T-cell (primary cell): ENCODE results near the gene FOXA1. TPM values are rescaled to one million over a fixed set of nuclear protein-coding genes. Genes with fewer than 3 reads are reported as not detected.
A peak's percentile ranks its signal among the peaks of the same experiment; 100 is the strongest.

ENCODE experiments used
- ATAC-seq, 4 experiments: fragments of 200-7000 bp in 3 of 4; fragments of 150-1000 bp in 1 of 4; cut with Tn5 transposase; replicated peaks in 1 of 4; 1 replicate in 3 of 4; 2 replicates in 1 of 4; pipeline ENCODE4 v1.10.0; 2021; ENCODE audit warnings: moderate library complexity in 3 of 4, mild to moderate bottlenecking in 2 of 4, moderate number of reproducible peaks in 1 of 4
- CTCF ChIA-PET, 2 donors: fragments of 300-600 bp; sonication (Branson Sonifier 250); formaldehyde crosslinking; loops; one replicate each; lab custom pipeline; 2022; ENCODE audit warnings: antibody characterized with exemption in 2 of 2; lab: Charles Lee
- POLR2A ChIA-PET, 2 donors: fragments of 300-600 bp; sonication (Branson Sonifier 250); formaldehyde crosslinking; loops; one replicate each; lab custom pipeline; 2022; ENCODE audit warnings: antibody characterized with exemption in 2 of 2; lab: Charles Lee
- DNase-seq, 35 experiments: peaks; one replicate each; pipeline versions ENCODE4 v3.0.0 to v3.0.0-alpha.2; 2013 to 2023
- H3K27ac ChIP-seq: one replicate; pipeline ENCODE4 v1.5.1; 2013; ENCODE audit warnings: low read length
- H3K27me3 ChIP-seq, 2 experiments: replicated peaks in 1 of 2; 1 replicate in 1 of 2; 2 replicates in 1 of 2; pipeline versions ENCODE4 v1.6.1 to v1.7.0; 2013; ENCODE audit warnings: low read length in 1 of 2, mixed read lengths in 1 of 2; ENCODE audit not compliant: control insufficient read depth in 2 of 2, insufficient read depth in 2 of 2; ENCODE audit errors: extremely low read depth in 1 of 2
- H3K36me3 ChIP-seq, 2 donors: 1 replicate in 1 of 2; 2 replicates in 1 of 2; pipeline versions ENCODE4 v1.6.1 to v1.7.0; 2013; ENCODE audit warnings: low read length in 1 of 2; ENCODE audit not compliant: control insufficient read depth in 2 of 2, insufficient read depth in 1 of 2; ENCODE audit errors: extremely low read depth in 1 of 2
- H3K4me1 ChIP-seq, 2 experiments: 1 replicate in 1 of 2; 2 replicates in 1 of 2; pipeline versions ENCODE4 v1.6.1 to v1.7.0; 2013; ENCODE audit warnings: low read length in 2 of 2, mixed read lengths in 1 of 2; ENCODE audit not compliant: insufficient read depth in 2 of 2, control insufficient read depth in 1 of 2; ENCODE audit errors: extremely low read depth in 1 of 2
- H3K4me3 ChIP-seq, 2 donors: 1 replicate in 1 of 2; 2 replicates in 1 of 2; pipeline versions ENCODE4 v1.5.1 to v1.7.0; 2013; ENCODE audit warnings: mild to moderate bottlenecking in 2 of 2, low read length in 1 of 2, moderate library complexity in 1 of 2; ENCODE audit not compliant: control insufficient read depth in 1 of 2; ENCODE audit errors: extremely low read depth in 1 of 2
- H3K9me3 ChIP-seq: 2 replicates; pipeline ENCODE4 v1.7.0; 2013
- H3K27ac Mint-ChIP-seq, 2 donors: one replicate each; pipeline ENCODE4 v1.8.0; 2020 to 2021; ENCODE audit warnings: mild to moderate bottlenecking in 2 of 2, mixed read lengths in 2 of 2
- H3K27me3 Mint-ChIP-seq, 2 donors: one replicate each; pipeline ENCODE4 v1.8.0; 2021 to 2022; ENCODE audit warnings: mixed read lengths in 2 of 2
- H3K36me3 Mint-ChIP-seq: one replicate; pipeline ENCODE4 v1.8.0; 2021; ENCODE audit warnings: mixed read lengths
- H3K4me1 Mint-ChIP-seq, 3 donors: one replicate each; pipeline ENCODE4 v1.8.0; 2020 to 2022; ENCODE audit warnings: mixed read lengths in 3 of 3, mild to moderate bottlenecking in 1 of 3
- H3K4me3 Mint-ChIP-seq, 3 donors: one replicate each; pipeline ENCODE4 v1.8.0; 2020 to 2022; ENCODE audit warnings: mild to moderate bottlenecking in 3 of 3, mixed read lengths in 3 of 3, moderate library complexity in 3 of 3
- H3K9me3 Mint-ChIP-seq, 3 donors: one replicate each; pipeline ENCODE4 v1.8.0; 2020 to 2022; ENCODE audit warnings: mixed read lengths in 3 of 3
- WGBS: methylation state at CpG from one replicate; pipeline ENCODE4 v1.1.5; 2013; ENCODE audit warnings: missing lambda C conversion rate; ENCODE audit not compliant: insufficient coverage; 5-methylcytosine and 5-hydroxymethylcytosine counted together
- total RNA-seq, 35 experiments: library from RNA in 6 of 35; stranded (reverse) in 6 of 35; fragments of 120-200 nt in 1 of 35; gene quantifications; one replicate each; pipeline versions ENCODE4 v1.2.1 to v1.2.4 and lab custom pipeline; 2013 to 2026

Gene FOXA1
- total RNA-seq, 5 donors from 2014 or later (not counting 1 experiment from before 2014, with no cell fraction given): 0.23 to 0.67 (median 0.57) TPM; not detected in 1

DNA sequence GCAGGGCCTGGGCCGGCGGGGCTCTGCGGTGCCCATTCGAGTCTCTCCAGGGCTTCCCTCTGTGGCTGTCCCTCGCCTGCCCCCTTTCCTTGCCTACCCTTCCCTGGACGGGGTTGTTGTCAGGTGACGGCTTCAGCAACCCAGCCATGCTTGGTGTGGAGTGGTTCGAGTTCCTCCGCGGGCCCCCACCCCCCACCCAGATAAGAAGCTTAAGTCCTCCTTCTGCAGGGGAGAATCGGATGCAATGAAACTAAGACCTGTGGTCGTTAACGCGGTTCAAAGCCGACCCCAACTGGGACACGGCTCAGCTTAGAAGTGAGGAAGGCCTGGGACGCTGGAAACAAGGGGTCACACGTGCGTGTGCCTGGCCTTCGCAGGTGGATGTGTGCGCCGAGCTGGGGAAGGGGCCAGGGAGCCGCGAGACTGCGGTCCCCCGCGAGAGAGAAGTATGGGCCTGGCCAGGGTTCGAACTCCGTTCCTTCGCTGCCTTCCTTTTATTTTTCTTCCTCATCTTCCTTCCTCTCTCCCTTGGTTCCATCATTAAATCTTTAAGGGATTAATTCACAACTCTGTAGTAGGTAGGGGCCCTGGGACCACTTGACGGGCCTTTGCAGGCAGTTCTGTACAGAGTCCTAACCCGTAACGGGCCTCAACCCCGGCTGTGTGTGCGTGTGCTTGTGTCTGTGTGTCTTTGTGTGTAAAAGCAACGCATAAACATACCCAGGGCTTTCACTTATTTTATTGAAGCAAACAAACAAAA is 3.9 kb upstream of the FOXA1 start:
- H3K27ac Mint-ChIP-seq: no peak overlapping the region
- ChIA-PET POLR2A (no interaction called here), CTCF (no interaction called here)
- H3K9me3 ChIP-seq: no peaks in the 10 kb centered on the region
- peaks cover 30 to 86% of the 10 kb centered on the region in 2 experiments for H3K27me3 ChIP-seq
- H3K4me3 ChIP-seq: peak overlapping the region in 1 of 2 donors; percentile 56
- H3K4me1 ChIP-seq: peaks cover 0 to 36% of the 10 kb centered on the region in 2 experiments
- ATAC-seq (no peak), DNase-seq (no peak)
- H3K27me3 Mint-ChIP-seq: peaks cover 48 to 79% of the 10 kb centered on the region in 2 donors
- H3K4me1 Mint-ChIP-seq: peaks cover 12 to 35% (median 32%) of the 10 kb centered on the region in 3 donors
- no peaks in the 10 kb centered on the region for H3K36me3 Mint-ChIP-seq
- H3K27ac ChIP-seq: no peak overlapping the region
- WGBS: 5% methylated on average over 10 of the region's 36 CpGs
- no peaks in the 10 kb centered on the region for H3K9me3 Mint-ChIP-seq
- peak overlapping the region in 1 of 3 donors; percentile 53 for H3K4me3 Mint-ChIP-seq
- H3K36me3 ChIP-seq: no peaks in the 10 kb centered on the region

DNA sequence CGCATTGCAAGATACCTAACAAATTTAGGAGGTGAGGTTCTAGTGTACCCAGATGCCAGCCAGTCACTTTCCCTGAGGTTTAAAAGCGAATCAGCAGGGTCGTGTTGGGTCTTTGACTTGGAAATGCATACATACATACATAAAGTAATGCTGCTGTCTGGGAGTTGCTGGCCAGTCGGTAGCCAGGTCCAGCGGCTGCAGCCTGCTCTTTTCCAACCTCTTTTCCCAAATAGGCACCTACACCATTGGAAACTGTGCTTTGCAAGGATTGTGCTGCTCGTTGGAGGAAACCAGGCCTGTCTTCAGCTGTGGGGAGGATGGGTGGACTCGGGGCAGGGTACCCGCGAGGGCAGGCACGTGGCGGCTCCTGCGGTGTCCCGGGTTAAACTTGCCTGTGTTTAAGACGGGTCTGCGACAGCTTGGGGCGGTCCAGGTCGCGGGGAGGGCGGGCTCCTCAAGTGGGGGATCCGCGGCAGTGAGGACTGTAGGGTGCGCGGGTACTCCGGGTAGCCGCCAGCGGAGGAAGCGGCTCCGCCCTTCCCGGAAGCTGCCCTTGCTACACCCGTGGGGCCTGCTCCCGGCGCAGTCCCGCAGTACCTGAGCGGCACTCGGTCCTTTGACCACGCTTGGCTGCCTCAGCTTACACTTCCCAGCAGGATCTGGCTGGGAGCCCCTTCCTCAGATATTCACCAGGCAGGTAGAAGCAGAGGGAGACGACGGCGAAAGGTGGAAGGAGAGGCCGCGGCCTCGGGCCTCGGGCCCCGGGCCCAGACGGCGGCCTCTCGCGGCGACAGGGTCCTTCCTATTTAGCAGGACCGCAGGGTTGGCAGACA is 3.1 kb upstream of the FOXA1 start:
- no peaks in the 10 kb centered on the region for H3K36me3 Mint-ChIP-seq

DNA sequence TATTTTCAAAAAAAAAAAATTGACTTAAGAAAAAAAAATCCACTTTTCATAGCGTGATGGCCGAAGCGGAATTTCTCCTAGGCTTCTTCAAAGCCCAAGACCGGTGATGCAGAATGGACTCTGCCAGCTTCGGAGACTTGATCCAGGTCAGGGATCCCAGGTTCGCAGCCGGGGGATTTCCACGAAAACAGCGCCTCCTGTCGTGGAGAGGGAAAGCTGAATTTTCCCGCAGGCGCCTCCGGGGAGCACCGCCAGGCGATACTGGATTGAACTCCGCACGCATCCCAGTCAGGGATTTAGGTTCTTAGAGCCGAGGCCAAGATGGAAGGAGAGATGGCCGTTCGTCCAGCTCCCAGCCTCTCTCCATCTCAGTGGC is 2.5 kb upstream of the FOXA1 start:
- WGBS: 7% methylated on average over 9 of the region's 20 CpGs
- Mint-ChIP-seq H3K27ac (no peak overlapping the region), H3K27me3 (peaks cover 49 to 80% of the 10 kb centered on the region in 2 donors), H3K36me3 (no peaks in the 10 kb centered on the region), H3K4me1 (peaks cover 14 to 40% (median 34%) of the 10 kb centered on the region in 3 donors), H3K9me3 (no peaks in the 10 kb centered on the region), H3K4me3 (peak overlapping the region in 1 of 3 donors; percentile 45)
- no peak for DNase-seq
- Histone ChIP-seq H3K4me1 (peaks cover 0 to 36% of the 10 kb centered on the region in 2 experiments), H3K36me3 (no peaks in the 10 kb centered on the region), H3K27ac (no peak overlapping the region), H3K27me3 (peaks cover 27 to 78% of the 10 kb centered on the region in 2 experiments), H3K4me3 (peak overlapping the region in 1 of 2 donors; percentile 56), H3K9me3 (peaks cover 2% of the 10 kb centered on the region)
- ATAC-seq: no peak
- CTCF ChIA-PET: no interaction called here
- POLR2A ChIA-PET: no interaction called here

More for the DNA sequence above, 3.1 kb upstream of the FOXA1 start:
- H3K27me3 ChIP-seq: peaks cover 29 to 78% of the 10 kb centered on the region in 2 experiments
- WGBS: 14% methylated on average over 45 of the region's 50 CpGs
- peak overlapping the region in 1 of 2 donors; percentile 56 for H3K4me3 ChIP-seq
- POLR2A ChIA-PET: no interaction called here
- peaks cover 14 to 36% (median 34%) of the 10 kb centered on the region in 3 donors for H3K4me1 Mint-ChIP-seq
- DNase-seq (no peak), ATAC-seq (no peak)
- no peak overlapping the region for H3K27ac Mint-ChIP-seq
- peak overlapping the region in 2 of 3 donors; percentile 21 to 45 for H3K4me3 Mint-ChIP-seq
- H3K9me3 Mint-ChIP-seq: no peaks in the 10 kb centered on the region
- no peaks in the 10 kb centered on the region for H3K36me3 ChIP-seq
- peaks cover 2% of the 10 kb centered on the region for H3K9me3 ChIP-seq
- no peak overlapping the region for H3K27ac ChIP-seq
- CTCF ChIA-PET: no interaction called here
- H3K27me3 Mint-ChIP-seq: peaks cover 48 to 80% of the 10 kb centered on the region in 2 donors
- H3K4me1 ChIP-seq: peaks cover 0 to 36% of the 10 kb centered on the region in 2 experiments

DNA sequence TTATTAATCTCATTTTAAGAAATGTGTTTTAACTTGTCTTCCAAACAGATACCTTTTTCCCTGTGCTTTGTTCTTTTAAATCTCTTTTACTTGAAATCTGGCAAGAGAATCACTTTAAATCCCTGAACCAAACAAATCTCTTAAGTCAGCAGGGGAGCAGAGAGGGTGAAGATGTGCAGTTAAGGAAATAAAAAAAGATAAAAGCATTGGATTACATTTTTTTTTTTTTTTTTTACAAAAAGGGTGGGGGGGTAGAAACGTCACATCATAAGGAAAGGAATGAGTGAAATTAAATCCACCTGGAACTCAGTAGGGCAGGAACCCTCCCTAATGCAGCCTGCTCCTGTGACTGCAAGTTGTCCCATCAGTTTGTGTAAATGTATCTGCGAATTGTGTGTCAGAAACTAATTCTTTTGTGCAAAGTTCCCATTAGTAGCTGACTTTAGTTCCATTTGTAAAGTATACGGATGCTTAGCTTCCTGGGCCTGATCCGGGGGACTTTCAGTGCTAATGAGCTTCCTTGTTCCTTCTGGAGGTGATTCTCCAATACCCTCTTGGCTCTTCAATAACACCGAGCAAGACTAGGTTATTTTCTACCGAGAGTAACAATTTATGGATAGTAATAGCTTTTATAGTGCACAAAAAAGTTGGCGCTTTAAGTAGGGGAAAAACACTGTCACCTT is 1.9 kb upstream of the FOXA1 start:
- H3K27ac Mint-ChIP-seq: no peak overlapping the region
- no peaks in the 10 kb centered on the region for H3K36me3 Mint-ChIP-seq
- ATAC-seq: no peak
- ChIA-PET CTCF (no interaction called here), POLR2A (no interaction called here)
- peaks cover 14 to 40% (median 34%) of the 10 kb centered on the region in 3 donors for H3K4me1 Mint-ChIP-seq
- Histone ChIP-seq H3K27me3 (peaks cover 27 to 77% of the 10 kb centered on the region in 2 experiments), H3K4me1 (peaks cover 0 to 36% of the 10 kb centered on the region in 2 experiments), H3K27ac (no peak overlapping the region), H3K4me3 (no peak overlapping the region), H3K9me3 (peaks cover 2% of the 10 kb centered on the region), H3K36me3 (no peaks in the 10 kb centered on the region)
- peaks cover 51 to 82% of the 10 kb centered on the region in 2 donors for H3K27me3 Mint-ChIP-seq
- no CpG with 5 or more reads among the region's 7 CpGs for WGBS
- H3K4me3 Mint-ChIP-seq: peak overlapping the region in 1 of 3 donors; percentile 72
- no peak for DNase-seq
- H3K9me3 Mint-ChIP-seq: no peaks in the 10 kb centered on the region

DNA sequence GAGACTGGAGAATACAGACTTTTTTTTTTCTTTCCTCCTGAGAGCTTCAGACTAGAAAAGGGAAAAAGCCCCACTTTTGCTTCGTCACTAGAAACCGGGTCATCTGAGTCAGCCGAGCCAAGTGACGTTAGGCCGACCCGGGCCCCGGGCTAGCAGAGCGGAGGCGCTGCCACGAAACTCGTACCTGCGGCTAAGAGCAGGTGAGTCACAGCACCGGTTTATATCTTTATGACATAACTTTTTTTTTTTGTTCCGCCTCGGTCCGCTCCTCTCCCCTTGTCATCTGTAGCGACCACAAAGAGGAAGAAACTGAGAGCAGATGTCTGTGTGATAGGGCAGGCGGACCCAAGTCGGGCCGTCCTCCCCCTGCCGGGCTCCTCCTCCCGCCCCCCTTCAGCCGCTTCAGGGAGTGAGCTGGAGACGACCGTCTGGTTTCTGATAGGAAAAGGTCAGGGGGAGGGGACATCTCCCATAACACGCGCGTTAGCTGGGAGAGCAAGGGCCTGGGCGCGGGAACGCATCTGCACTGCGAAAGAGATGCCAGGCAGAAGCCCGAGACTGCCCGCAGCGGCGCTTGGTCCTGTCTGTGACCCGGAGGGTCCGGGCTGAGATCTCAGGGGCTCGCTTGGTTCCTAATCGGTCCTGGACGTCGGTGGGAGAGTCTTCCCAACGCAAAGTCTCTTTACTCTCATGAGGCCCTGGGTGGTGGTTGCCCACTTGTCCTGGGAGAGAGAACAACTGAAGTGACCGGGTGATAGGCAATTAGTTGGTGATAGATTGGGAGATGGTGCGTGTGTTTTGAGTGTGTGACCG is 966 bp upstream of the FOXA1 start:
- Histone ChIP-seq H3K36me3 (no peaks in the 10 kb centered on the region), H3K4me1 (peaks cover 0 to 36% of the 10 kb centered on the region in 2 experiments), H3K27ac (no peak overlapping the region), H3K27me3 (peaks cover 30 to 77% of the 10 kb centered on the region in 2 experiments), H3K9me3 (peaks cover 2% of the 10 kb centered on the region), H3K4me3 (peak overlapping the region in 1 of 2 donors; percentile 69)
- DNase-seq (peak in 11 of 35 experiments; percentile 4 to 32 (median 15)), ATAC-seq (peak in 2 of 4 experiments; percentile 23 to 78)
- Mint-ChIP-seq H3K27me3 (peaks cover 50 to 79% of the 10 kb centered on the region in 2 donors), H3K36me3 (no peaks in the 10 kb centered on the region), H3K4me3 (peak overlapping the region; percentile 37 to 72 (median 51)), H3K9me3 (no peaks in the 10 kb centered on the region), H3K27ac (no peak overlapping the region), H3K4me1 (peaks cover 14 to 40% (median 34%) of the 10 kb centered on the region in 3 donors)
- 5% methylated on average over 24 of the region's 46 CpGs for WGBS
- ChIA-PET POLR2A (no interaction called here), CTCF (no interaction called here)
